Neuronal stem cell (in vitro differentiated cells): ENCODE data around the gene DPT.

Experiments
- DNase-seq: peaks from one replicate; pipeline ENCODE4 v3.0.0-alpha.2; 2013; ENCODE audit warnings: low spot score
- H2AFZ ChIP-seq: one replicate; pipeline ENCODE4 v1.6.1; 2013; ENCODE audit warnings: mild to moderate bottlenecking, low read length, inconsistent platforms
- H2AK5ac ChIP-seq: 2 replicates; pipeline ENCODE4 v1.6.1; 2013; ENCODE audit warnings: low read depth, mild to moderate bottlenecking, inconsistent platforms, low read length, moderate library complexity, mixed read lengths
- H2BK120ac ChIP-seq: 2 replicates; pipeline ENCODE4 v1.6.1; 2013; ENCODE audit warnings: low read depth, mild to moderate bottlenecking, inconsistent platforms, low read length, moderate library complexity, mixed read lengths
- H2BK12ac ChIP-seq: one replicate; pipeline ENCODE4 v1.6.1; 2013; ENCODE audit warnings: low read length, inconsistent platforms
- H2BK15ac ChIP-seq: 2 replicates; pipeline ENCODE4 v1.6.1; 2013; ENCODE audit warnings: mild to moderate bottlenecking, low read length, inconsistent platforms, mixed read lengths
- H2BK5ac ChIP-seq: one replicate; pipeline ENCODE4 v1.6.1; 2013; ENCODE audit warnings: inconsistent platforms, mild to moderate bottlenecking, low read length, moderate library complexity
- H3K14ac ChIP-seq: one replicate; pipeline ENCODE4 v1.6.1; 2013; ENCODE audit warnings: low read length, inconsistent platforms
- H3K18ac ChIP-seq: 2 replicates; pipeline ENCODE4 v1.6.1; 2013; ENCODE audit warnings: low read length, inconsistent platforms
- H3K23ac ChIP-seq: 2 replicates; pipeline ENCODE4 v1.6.1; 2013; ENCODE audit warnings: low read depth, mild to moderate bottlenecking, mixed read lengths, low read length, inconsistent platforms; ENCODE audit not compliant: poor library complexity
- H3K27ac ChIP-seq: replicated peaks from 3 replicates; pipeline ENCODE4 v1.5.1; 2013; ENCODE audit warnings: low read length, inconsistent platforms
- H3K27me3 ChIP-seq, 3 experiments: 2 replicates each; pipeline ENCODE4 v1.6.1; 2013; ENCODE audit warnings: low read length in 3 of 3, mild to moderate bottlenecking in 2 of 3, inconsistent platforms in 1 of 3, low read depth in 1 of 3, mixed read lengths in 1 of 3, moderate library complexity in 1 of 3; ENCODE audit not compliant: control insufficient read depth in 3 of 3, insufficient read depth in 3 of 3
- H3K36me3 ChIP-seq, 2 donors: replicated peaks in 1 of 2; 2 replicates each; pipeline ENCODE4 v1.6.1; 2013; ENCODE audit warnings: low read length in 2 of 2; ENCODE audit not compliant: control insufficient read depth in 2 of 2, insufficient read depth in 2 of 2
- H3K4ac ChIP-seq: 2 replicates; pipeline ENCODE4 v1.6.1; 2013; ENCODE audit warnings: inconsistent platforms, mild to moderate bottlenecking, low read length, moderate library complexity
- H3K4me1 ChIP-seq, 2 donors: 1 replicate in 1 of 2; 2 replicates in 1 of 2; pipeline ENCODE4 v1.6.1; 2013; ENCODE audit warnings: low read length in 2 of 2, low read depth in 1 of 2; ENCODE audit not compliant: control insufficient read depth in 2 of 2, insufficient read depth in 1 of 2
- H3K4me2 ChIP-seq: one replicate; pipeline ENCODE4 v1.6.1; 2013; ENCODE audit warnings: mild to moderate bottlenecking, low read length, inconsistent platforms; ENCODE audit not compliant: insufficient read depth, poor library complexity, severe bottlenecking
- H3K4me3 ChIP-seq, 2 donors: 2 replicates each; pipeline ENCODE4 v1.5.1; 2013; ENCODE audit warnings: low read length in 2 of 2, mild to moderate bottlenecking in 2 of 2, inconsistent platforms in 1 of 2, moderate library complexity in 1 of 2
- H3K79me1 ChIP-seq: one replicate; pipeline ENCODE4 v1.6.1; 2013; ENCODE audit warnings: low read depth, mild to moderate bottlenecking, inconsistent platforms, low read length, moderate library complexity
- H3K9ac ChIP-seq: one replicate; pipeline ENCODE4 v1.6.1; 2013; ENCODE audit warnings: mild to moderate bottlenecking, low read depth, low read length, inconsistent platforms; ENCODE audit not compliant: poor library complexity
- H3K9me3 ChIP-seq, 2 donors: replicated peaks in 1 of 2; 2 replicates each; pipeline versions ENCODE3 to v1.6.1; 2013; ENCODE audit warnings: low read length in 2 of 2, mild to moderate bottlenecking in 2 of 2, inconsistent platforms in 1 of 2, low read depth in 1 of 2, mixed read lengths in 1 of 2, moderate library complexity in 1 of 2; ENCODE audit not compliant: control insufficient read depth in 2 of 2, insufficient read depth in 1 of 2
- H4K8ac ChIP-seq: one replicate; pipeline ENCODE4 v1.6.1; 2013; ENCODE audit warnings: low read depth, mild to moderate bottlenecking, inconsistent platforms, low read length, moderate library complexity
- H4K91ac ChIP-seq: one replicate; pipeline ENCODE4 v1.6.1; 2013; ENCODE audit warnings: low read length, low read depth, mild to moderate bottlenecking, inconsistent platforms; ENCODE audit not compliant: poor library complexity
- WGBS, 2 donors: extraction: QIAGEN DNeasy Blood & Tissue Kit; methylation state at CpG; one replicate each; pipeline ENCODE4 v1.1.7; 2013; ENCODE audit warnings: missing lambda C conversion rate in 2 of 2, mixed read lengths in 1 of 2; ENCODE audit not compliant: insufficient read length in 2 of 2, insufficient replicate concordance in 1 of 2; ENCODE audit errors: extremely low coverage in 2 of 2; 5-methylcytosine and 5-hydroxymethylcytosine counted together

Gene DPT

GRCh38 chr1:168763031-168763430, 34.0 kb upstream of the DPT start:
- no peak overlapping the region for H3K27ac ChIP-seq
- no peak overlapping the region for H3K4ac ChIP-seq
- no peak overlapping the region for H3K4me2 ChIP-seq
- no peak overlapping the region for H4K8ac ChIP-seq
- H4K91ac ChIP-seq, result no peak overlapping the region
- no peaks in the 10 kb centered on the region for H3K27me3 ChIP-seq
- H3K4me1 ChIP-seq, result no peaks in the 10 kb centered on the region
- no peak overlapping the region for H3K9ac ChIP-seq
- H2AK5ac ChIP-seq, result no peak overlapping the region
- H3K36me3 ChIP-seq, result no peaks in the 10 kb centered on the region
- no peak overlapping the region for H3K23ac ChIP-seq
- no peak for DNase-seq
- H2BK5ac ChIP-seq, result no peak overlapping the region
- no peak overlapping the region for H2BK15ac ChIP-seq
- no peak overlapping the region for H3K4me3 ChIP-seq
- no peaks in the 10 kb centered on the region for H3K9me3 ChIP-seq
- no peak overlapping the region for H2BK120ac ChIP-seq
- WGBS, 2 donors, result no CpG with 5 or more reads among the region's 3 CpGs
- no peak overlapping the region for H3K14ac ChIP-seq
- H3K79me1 ChIP-seq, result no peaks in the 10 kb centered on the region
- no peak overlapping the region for H2BK12ac ChIP-seq
- no peak overlapping the region for H3K18ac ChIP-seq
- no peak overlapping the region for H2AFZ ChIP-seq

DNA sequence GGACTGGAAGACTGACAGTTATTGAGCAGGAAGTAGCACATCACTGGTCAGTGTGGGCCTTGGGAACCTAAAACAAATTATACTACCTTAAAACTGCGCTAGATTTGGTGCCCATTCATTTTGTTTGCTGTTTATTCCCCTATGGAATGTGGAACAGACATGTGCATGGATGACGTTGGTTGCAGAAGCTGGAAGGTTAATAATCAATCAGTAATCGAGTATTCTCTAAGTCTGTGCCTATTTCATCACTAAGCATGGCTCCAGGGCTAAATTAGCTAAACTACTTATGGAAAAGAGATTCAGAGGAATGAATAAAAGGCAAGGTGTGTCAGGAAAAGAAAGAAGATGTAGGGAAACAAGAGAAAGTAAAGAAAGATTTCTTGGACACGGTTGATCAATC, 33.5 kb upstream of the DPT start:
- Histone ChIP-seq H3K14ac (no peak overlapping the region), H3K27ac (no peak overlapping the region), H3K9ac (no peak overlapping the region), H2AFZ (no peak overlapping the region), H3K9me3 (no peaks in the 10 kb centered on the region), H4K8ac (no peak overlapping the region), H3K27me3 (no peaks in the 10 kb centered on the region), H2BK12ac (no peak overlapping the region), H2BK5ac (no peak overlapping the region), H2BK120ac (no peak overlapping the region), H3K18ac (no peak overlapping the region), H3K36me3 (no peaks in the 10 kb centered on the region), H3K4me3 (no peak overlapping the region), H3K4ac (no peak overlapping the region), H3K23ac (no peak overlapping the region), H2BK15ac (no peak overlapping the region), H3K4me2 (no peak overlapping the region), H2AK5ac (no peak overlapping the region), H3K79me1 (no peaks in the 10 kb centered on the region), H4K91ac (no peak overlapping the region), H3K4me1 (no peaks in the 10 kb centered on the region)
- no peak for DNase-seq
- WGBS, 2 donors, result no CpG with 5 or more reads among the region's 4 CpGs

DNA sequence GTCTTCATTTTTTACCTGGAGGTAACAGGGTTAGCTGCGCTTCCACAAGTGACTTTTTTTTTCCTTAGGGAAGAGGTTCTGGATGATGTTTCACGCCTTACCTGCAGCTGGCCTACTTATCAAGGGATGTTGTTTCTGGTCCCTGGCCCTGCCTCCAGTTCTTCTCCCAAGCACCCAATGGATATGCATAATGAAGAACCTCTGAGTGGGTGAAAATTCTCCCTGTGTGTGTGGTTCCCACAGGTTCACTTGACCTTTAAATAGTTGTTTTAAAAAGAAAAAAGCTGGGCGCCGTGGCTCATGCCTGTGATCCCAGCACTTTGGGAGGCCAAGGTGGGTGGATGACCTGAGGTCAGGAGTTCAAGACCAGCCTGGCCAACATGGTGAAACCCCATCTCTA, 31.8 kb upstream of the DPT start:
- no peak for DNase-seq
- no peaks in the 10 kb centered on the region for H3K79me1 ChIP-seq
- no peak overlapping the region for H2BK5ac ChIP-seq
- no peak overlapping the region for H2BK15ac ChIP-seq
- H3K18ac ChIP-seq, result no peak overlapping the region
- no peak overlapping the region for H4K8ac ChIP-seq
- no peak overlapping the region for H3K27ac ChIP-seq
- H3K4me2 ChIP-seq, result no peak overlapping the region
- H2BK120ac ChIP-seq, result no peak overlapping the region
- no peak overlapping the region for H3K23ac ChIP-seq
- no peak overlapping the region for H3K14ac ChIP-seq
- WGBS, 2 donors, result no CpG with 5 or more reads among the region's 4 CpGs
- H3K9me3 ChIP-seq, result no peaks in the 10 kb centered on the region
- H3K4ac ChIP-seq, result no peak overlapping the region
- H3K4me3 ChIP-seq, result no peak overlapping the region
- no peaks in the 10 kb centered on the region for H3K27me3 ChIP-seq
- no peak overlapping the region for H3K9ac ChIP-seq
- no peak overlapping the region for H2BK12ac ChIP-seq
- no peak overlapping the region for H2AK5ac ChIP-seq
- no peaks in the 10 kb centered on the region for H3K36me3 ChIP-seq
- H4K91ac ChIP-seq, result no peak overlapping the region
- H3K4me1 ChIP-seq, result no peaks in the 10 kb centered on the region
- no peak overlapping the region for H2AFZ ChIP-seq

DNA sequence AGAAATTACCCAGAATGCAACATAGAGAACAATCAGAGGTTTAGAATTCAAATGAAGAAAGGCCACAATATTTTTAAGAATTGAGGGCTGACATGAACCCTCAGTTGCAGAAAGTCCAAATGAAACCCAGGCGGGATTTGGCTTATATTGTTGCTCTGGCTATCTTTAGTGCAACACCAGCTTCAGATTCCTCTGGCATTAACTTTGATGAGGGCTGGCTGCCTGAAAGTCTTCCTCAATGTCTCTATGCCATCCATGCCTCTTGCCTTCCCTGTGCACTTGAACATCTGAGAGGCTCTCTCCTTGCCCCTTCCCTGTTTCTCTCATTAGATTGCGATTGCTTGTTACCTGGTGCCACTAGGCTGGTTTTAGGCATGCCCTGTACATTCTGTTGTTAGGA, 31.2 kb upstream of the DPT start:
- Histone ChIP-seq H2BK5ac (no peak overlapping the region), H3K4ac (no peak overlapping the region), H3K36me3 (no peaks in the 10 kb centered on the region), H4K8ac (no peak overlapping the region), H3K9ac (no peak overlapping the region), H3K18ac (no peak overlapping the region), H2BK15ac (no peak overlapping the region), H2BK12ac (no peak overlapping the region), H3K79me1 (no peaks in the 10 kb centered on the region), H4K91ac (no peak overlapping the region), H3K27me3 (no peaks in the 10 kb centered on the region), H3K4me1 (no peaks in the 10 kb centered on the region), H3K14ac (no peak overlapping the region), H3K27ac (no peak overlapping the region), H3K23ac (no peak overlapping the region), H3K9me3 (no peaks in the 10 kb centered on the region), H3K4me2 (no peak overlapping the region), H2AK5ac (no peak overlapping the region), H3K4me3 (no peak overlapping the region), H2AFZ (no peak overlapping the region), H2BK120ac (no peak overlapping the region)
- DNase-seq, result no peak
- no CpG with 5 or more reads among the region's 2 CpGs for WGBS, 2 donors
